ENCODE data around the gene HOMER2. TPM values are rescaled to one million over a fixed set of nuclear protein-coding genes. Genes with fewer than 3 reads are reported as not detected.

HOMER2 gene
- total and polyA plus RNA-seq, 9 of the 15 experiments (the other 6 are each of a cell fraction or from before 2014, with no cell fraction given): 0.13 to 0.47 (median 0.29) TPM; not detected in 1

GRCh38 chr15:82907350-82907749, 45.2 kb downstream of the HOMER2 start:
- H3K4me3 ChIP-seq: no peak overlapping the region
- POLR2A ChIA-PET: no interaction called here
- no peak overlapping the region for H2AFZ ChIP-seq (ENCODE audit: low read depth, low read length)
- in situ Hi-C loops (cut with MboI) (no loop called here), intact Hi-C loops (cut with micrococcal nuclease) (no loop called here)
- no peaks in the 10 kb centered on the region for H3K36me3 ChIP-seq (ENCODE audit: control insufficient read depth, insufficient read depth, low read length)
- H4K20me1 ChIP-seq (replicated peaks; ENCODE audit: control insufficient read depth, insufficient read depth, low read length): no peaks in the 10 kb centered on the region
- no peaks in the 10 kb centered on the region for H3K4me1 ChIP-seq (replicated peaks in 1 of 2; ENCODE audit: control insufficient read depth in 2 of 2, insufficient read depth in 2 of 2, low read length in 2 of 2)
- H3K4me2 ChIP-seq (ENCODE audit: insufficient read depth, low read length): no peak overlapping the region
- 0% methylated on average over 1 of the region's 1 CpG for WGBS (ENCODE audit: insufficient coverage, low coverage, missing lambda C conversion rate)
- H3K9ac ChIP-seq (ENCODE audit: insufficient read depth in 1 of 2, low read depth in 2 of 2, low read length in 2 of 2): no peak overlapping the region
- ATAC-seq (no peak), FAIRE-seq (no peak), DNase-seq (ENCODE audit: extremely low read depth in 1 of 4, low spot score in 3 of 4) (no peak)
- no peaks in the 10 kb centered on the region for H3K9me1 ChIP-seq (ENCODE audit: control insufficient read depth, insufficient read depth, low read length)
- no TSS peak for BruUV-seq (replicated peaks)
- H3K79me2 ChIP-seq (ENCODE audit: control insufficient read depth, insufficient read depth, low read length): no peaks in the 10 kb centered on the region
- H3K27me3 ChIP-seq (ENCODE audit: control insufficient read depth in 2 of 2, insufficient read depth in 2 of 2, low read length in 2 of 2): peaks cover 26 to 30% of the 10 kb centered on the region in 2 experiments
- CTCF ChIA-PET (ENCODE audit: low intra/inter-chr PET ratio): no interaction called here
- no peaks in the 10 kb centered on the region for H3K9me3 ChIP-seq (replicated peaks; ENCODE audit: control insufficient read depth, insufficient read depth, low read depth, low read length)
- TF ChIP-seq NR2C1 (IDR thresholded peaks at IDR 0.05) (no peak), NR2C1 (tag; IDR thresholded peaks at IDR 0.05) (no peak), ZNF512 (tag; IDR thresholded peaks at IDR 0.05) (peak; percentile 61)
- no peak overlapping the region for H3K27ac ChIP-seq (ENCODE audit: extremely low read depth, low read depth, low read length)

GRCh38 chr15:82904574-82904973, 47.9 kb downstream of the HOMER2 start:
- Histone ChIP-seq H3K79me2 (ENCODE audit: control insufficient read depth, insufficient read depth, low read length) (no peaks in the 10 kb centered on the region), H3K9me1 (ENCODE audit: control insufficient read depth, insufficient read depth, low read length) (no peaks in the 10 kb centered on the region), H3K36me3 (ENCODE audit: control insufficient read depth, insufficient read depth, low read length) (no peaks in the 10 kb centered on the region), H2AFZ (ENCODE audit: low read depth, low read length) (no peak overlapping the region), H3K4me3 (no peak overlapping the region), H3K4me1 (replicated peaks in 1 of 2; ENCODE audit: control insufficient read depth in 2 of 2, insufficient read depth in 2 of 2, low read length in 2 of 2) (no peaks in the 10 kb centered on the region), H3K27me3 (ENCODE audit: control insufficient read depth in 2 of 2, insufficient read depth in 2 of 2, low read length in 2 of 2) (peaks cover 32 to 41% of the 10 kb centered on the region in 2 experiments), H3K27ac (ENCODE audit: extremely low read depth, low read depth, low read length) (no peak overlapping the region), H3K9ac (ENCODE audit: insufficient read depth in 1 of 2, low read depth in 2 of 2, low read length in 2 of 2) (no peak overlapping the region), H3K9me3 (replicated peaks; ENCODE audit: control insufficient read depth, insufficient read depth, low read depth, low read length) (no peaks in the 10 kb centered on the region), H3K4me2 (ENCODE audit: insufficient read depth, low read length) (no peak overlapping the region), H4K20me1 (replicated peaks; ENCODE audit: control insufficient read depth, insufficient read depth, low read length) (no peaks in the 10 kb centered on the region)
- in situ Hi-C loops (cut with MboI): no loop called here
- ChIA-PET CTCF (ENCODE audit: low intra/inter-chr PET ratio) (no interaction called here), POLR2A (no interaction called here)
- no TSS peak for BruUV-seq (replicated peaks)
- FAIRE-seq: no peak
- intact Hi-C loops (cut with micrococcal nuclease): no loop called here
- TF ChIP-seq ZNF263 (CRISPR knock-in tag; IDR thresholded peaks at IDR 0.05; ENCODE audit: borderline replicate concordance) (no peak), RB1 (IDR thresholded peaks at IDR 0.05; ENCODE audit: low read depth) (no peak), ZHX1 (conservative IDR thresholded peaks at IDR 0.05; ENCODE audit: low read length) (no peak), POLR2B (IDR thresholded peaks at IDR 0.05; ENCODE audit: low read depth, partially characterized antibody) (no peak), ARID3A (IDR thresholded peaks at IDR 0.05; ENCODE audit: borderline replicate concordance, low read depth, low read length) (no peak), CCAR2 (IDR thresholded peaks at IDR 0.05; ENCODE audit: low read depth, low read length) (no peak), RBFOX2 (IDR thresholded peaks at IDR 0.05; ENCODE audit: low read depth, low read length) (no peak), SRSF9 (IDR thresholded peaks at IDR 0.05; ENCODE audit: borderline replicate concordance, low read depth, low read length) (no peak)
- ATAC-seq: no peak
- no peak for DNase-seq (ENCODE audit: extremely low read depth in 1 of 4, low spot score in 3 of 4)
- WGBS (ENCODE audit: insufficient coverage, low coverage, missing lambda C conversion rate): 0% methylated on average over 3 of the region's 3 CpGs

Measured in K562 (cell line).